ENCODE data around the gene ZNF75A. TPM values are rescaled to one million over a fixed set of nuclear protein-coding genes. Genes with fewer than 3 reads are reported as not detected.

The ZNF75A gene
- total RNA-seq, 1 donor from 2014 or later, result 51.3 TPM

DNA sequence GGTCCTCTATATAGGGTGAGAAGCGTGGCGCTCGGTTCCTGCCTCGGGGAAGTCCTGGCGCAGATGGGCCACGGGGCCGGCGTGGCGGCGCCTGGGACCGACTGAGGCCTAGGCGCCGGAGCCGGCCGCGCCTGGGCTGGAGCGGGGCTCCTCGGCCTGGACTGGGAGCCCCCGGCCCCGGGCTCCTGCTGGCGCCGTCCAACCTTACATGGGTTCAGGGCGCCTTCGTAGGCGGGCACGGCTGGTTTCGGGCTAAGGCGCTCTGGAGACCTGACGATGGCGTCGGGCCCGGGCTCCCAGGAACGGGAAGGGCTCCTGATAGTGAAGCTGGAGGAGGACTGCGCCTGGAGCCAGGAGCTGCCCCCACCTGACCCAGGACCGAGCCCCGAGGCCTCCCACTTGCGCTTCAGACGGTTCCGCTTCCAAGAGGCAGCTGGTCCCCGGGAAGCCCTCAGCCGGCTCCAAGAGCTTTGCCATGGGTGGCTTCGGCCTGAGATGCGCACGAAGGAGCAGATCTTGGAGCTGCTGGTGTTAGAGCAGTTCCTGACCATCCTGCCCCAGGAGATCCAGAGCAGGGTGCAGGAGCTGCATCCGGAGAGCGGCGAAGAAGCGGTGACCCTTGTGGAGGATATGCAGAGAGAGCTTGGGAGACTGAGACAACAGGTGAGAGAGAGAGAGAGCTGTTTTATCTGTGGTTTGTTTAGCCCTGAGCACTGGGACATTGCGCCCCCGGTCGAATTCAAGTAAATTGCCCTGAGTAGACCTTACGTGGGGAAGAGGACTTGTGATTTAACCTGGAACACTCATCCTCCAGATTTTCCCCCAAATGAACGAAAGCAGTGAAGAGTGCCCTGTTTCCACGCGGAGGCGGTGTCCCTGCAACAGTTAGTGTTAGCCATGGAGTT lies 21.5 kb upstream of the ZNF75A start:
- peaks cover 16% of the 10 kb centered on the region for H3K9me3 Mint-ChIP-seq
- DNase-seq (ENCODE audit: low spot score in 2 of 2, unreplicated experiment in 2 of 2), result peak in 1 of 2 experiments; percentile 21
- no peak for TF ChIP-seq CTCF (IDR thresholded peaks at IDR 0.05; ENCODE audit: unreplicated experiment)
- H3K4me3 Mint-ChIP-seq, result peak overlapping the region; percentile 98
- H3K36me3 Mint-ChIP-seq, result peaks cover 43% of the 10 kb centered on the region
- H3K27ac Mint-ChIP-seq, result peak overlapping the region; percentile 100
- no peaks in the 10 kb centered on the region for H3K27me3 Mint-ChIP-seq (ENCODE audit: low read depth)
- peaks cover 22% of the 10 kb centered on the region for H3K4me1 Mint-ChIP-seq

DNA sequence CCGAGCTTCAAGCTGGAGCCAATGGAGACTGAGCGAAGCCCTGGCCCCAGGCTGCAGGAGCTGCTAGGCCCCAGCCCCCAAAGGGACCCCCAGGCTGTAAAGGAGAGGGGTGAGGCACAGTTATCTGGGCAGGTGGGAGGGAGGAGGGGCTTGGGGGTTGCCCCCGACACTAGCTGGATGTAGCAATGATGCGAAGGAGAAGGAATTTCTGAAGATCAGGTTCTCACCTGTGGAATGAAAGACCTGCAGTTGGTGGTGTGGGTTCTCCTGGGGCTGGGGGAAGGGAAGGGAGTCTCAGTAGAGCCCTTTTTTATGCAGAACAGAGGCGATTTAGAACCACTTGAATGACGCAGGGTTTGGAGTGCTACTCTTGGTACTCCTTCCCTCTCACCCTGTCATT lies 20.2 kb upstream of the ZNF75A start:
- no peak for TF ChIP-seq CTCF (IDR thresholded peaks at IDR 0.05; ENCODE audit: unreplicated experiment)
- peaks cover 22% of the 10 kb centered on the region for H3K4me1 Mint-ChIP-seq
- no peaks in the 10 kb centered on the region for H3K27me3 Mint-ChIP-seq (ENCODE audit: low read depth)
- H3K9me3 Mint-ChIP-seq, result peaks cover 22% of the 10 kb centered on the region
- no peak for DNase-seq (ENCODE audit: low spot score in 2 of 2, unreplicated experiment in 2 of 2)
- peaks cover 57% of the 10 kb centered on the region for H3K36me3 Mint-ChIP-seq
- H3K4me3 Mint-ChIP-seq, result peak overlapping the region; percentile 98
- peak overlapping the region; percentile 21 for H3K27ac Mint-ChIP-seq

GRCh38 chr16:3289998-3290673 lies 15.2 kb upstream of the ZNF75A start:
- peaks cover 62% of the 10 kb centered on the region for H3K9me3 Mint-ChIP-seq

DNA sequence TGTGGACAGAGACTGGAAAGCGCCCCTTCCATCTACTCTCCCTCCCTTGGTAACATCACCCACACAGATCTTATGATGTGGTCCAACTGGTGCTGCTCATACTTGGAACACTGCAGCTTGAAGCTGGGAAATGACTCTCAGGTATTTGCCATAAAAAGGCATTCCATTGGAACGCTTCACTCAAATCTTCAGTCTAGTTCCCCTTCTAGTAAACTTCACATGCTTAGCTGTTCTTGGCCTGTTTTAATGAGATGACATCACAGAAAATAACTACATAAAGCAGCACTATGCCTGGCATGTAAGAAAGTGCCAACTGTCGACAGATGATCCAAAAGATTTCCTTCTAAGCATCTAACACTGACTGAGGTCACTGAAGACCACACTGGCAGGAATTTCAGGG lies 12.7 kb upstream of the ZNF75A start:
- no peak for TF ChIP-seq CTCF (IDR thresholded peaks at IDR 0.05; ENCODE audit: unreplicated experiment)
- Mint-ChIP-seq H3K27me3 (ENCODE audit: low read depth) (no peaks in the 10 kb centered on the region), H3K4me1 (no peaks in the 10 kb centered on the region), H3K27ac (no peak overlapping the region), H3K36me3 (peaks cover 81% of the 10 kb centered on the region), H3K9me3 (peaks cover 65% of the 10 kb centered on the region), H3K4me3 (no peak overlapping the region)
- no peak for DNase-seq (ENCODE audit: low spot score in 2 of 2, unreplicated experiment in 2 of 2)

More at GRCh38 chr16:3289998-3290673, 15.2 kb upstream of the ZNF75A start:
- peaks cover 2% of the 10 kb centered on the region for H3K4me1 Mint-ChIP-seq
- H3K4me3 Mint-ChIP-seq, result no peak overlapping the region
- no peak for DNase-seq (ENCODE audit: low spot score in 2 of 2, unreplicated experiment in 2 of 2)
- H3K27ac Mint-ChIP-seq, result no peak overlapping the region
- H3K36me3 Mint-ChIP-seq, result peaks cover 88% of the 10 kb centered on the region
- no peaks in the 10 kb centered on the region for H3K27me3 Mint-ChIP-seq (ENCODE audit: low read depth)
- TF ChIP-seq CTCF (IDR thresholded peaks at IDR 0.05; ENCODE audit: unreplicated experiment), result no peak

- Mint-ChIP-seq H3K9me3 (peaks cover 76% of the 10 kb centered on the region), H3K4me3 (no peak overlapping the region), H3K27me3 (ENCODE audit: low read depth) (no peaks in the 10 kb centered on the region), H3K27ac (no peak overlapping the region), H3K36me3 (peaks cover 81% of the 10 kb centered on the region), H3K4me1 (no peaks in the 10 kb centered on the region)
- no peak for DNase-seq (ENCODE audit: low spot score in 2 of 2, unreplicated experiment in 2 of 2)
- TF ChIP-seq CTCF (IDR thresholded peaks at IDR 0.05; ENCODE audit: unreplicated experiment), result no peak
These were observed 10.1 kb upstream of the ZNF75A start for GRCh38 chr16:3295209-3295608.

All from mesothelial cell of epicardium (in vitro differentiated cells).